ENCODE results near the gene LTBP4. TPM values are rescaled to one million over a fixed set of nuclear protein-coding genes. Genes with fewer than 3 reads are reported as not detected.

LTBP4 gene
- total and polyA plus RNA-seq, 2 experiments from 2014 or later, result 50.2 to 163 TPM

GRCh38 chr19:40565355-40565754 is 35.8 kb upstream of the LTBP4 start:
- no peaks in the 10 kb centered on the region for H3K9me2 ChIP-seq (replicated peaks; ENCODE audit: insufficient read depth)
- no peak for DNase-seq (ENCODE audit: low spot score)
- WGBS (ENCODE audit: low lambda C conversion rate, missing lambda C conversion rate), result 82% methylated on average over 5 of the region's 7 CpGs
- no peak overlapping the region for H2AFZ ChIP-seq
- H3K4me3 ChIP-seq, result no peak overlapping the region
- H3K27me3 ChIP-seq, result peaks cover 58% of the 10 kb centered on the region
- no peaks in the 10 kb centered on the region for H4K20me1 ChIP-seq (ENCODE audit: insufficient read depth, poor library complexity, severe bottlenecking)
- TF ChIP-seq CTCF (IDR thresholded peaks at IDR 0.05; ENCODE audit: poor library complexity) (no peak), EZH2 (IDR thresholded peaks at IDR 0.05; ENCODE audit: borderline replicate concordance) (no peak), EZH2phosphoT487 (IDR thresholded peaks at IDR 0.05; ENCODE audit: low read depth, severe bottlenecking, unreplicated experiment) (no peak)
- H3K27ac ChIP-seq, result no peak overlapping the region
- no peaks in the 10 kb centered on the region for H3K36me3 ChIP-seq (replicated peaks; ENCODE audit: insufficient read depth, low read depth)
- no peaks in the 10 kb centered on the region for H3K4me1 ChIP-seq (ENCODE audit: insufficient read depth)
- H3K4me2 ChIP-seq, result no peak overlapping the region
- no peaks in the 10 kb centered on the region for H3K79me2 ChIP-seq
- no peaks in the 10 kb centered on the region for H3K9me3 ChIP-seq (ENCODE audit: low read depth)

- Histone ChIP-seq H3K4me1 (ENCODE audit: insufficient read depth) (no peaks in the 10 kb centered on the region), H3K4me3 (no peak overlapping the region), H3K27me3 (peaks cover 58% of the 10 kb centered on the region), H3K9me3 (ENCODE audit: low read depth) (no peaks in the 10 kb centered on the region), H3K36me3 (replicated peaks; ENCODE audit: insufficient read depth, low read depth) (no peaks in the 10 kb centered on the region), H3K4me2 (no peak overlapping the region), H3K27ac (no peak overlapping the region), H2AFZ (no peak overlapping the region), H3K79me2 (no peaks in the 10 kb centered on the region), H4K20me1 (ENCODE audit: insufficient read depth, poor library complexity, severe bottlenecking) (no peaks in the 10 kb centered on the region), H3K9me2 (replicated peaks; ENCODE audit: insufficient read depth) (no peaks in the 10 kb centered on the region)
- 84% methylated on average over 11 of the region's 14 CpGs for WGBS (ENCODE audit: low lambda C conversion rate, missing lambda C conversion rate)
- DNase-seq (ENCODE audit: low spot score), result no peak
- TF ChIP-seq EZH2 (IDR thresholded peaks at IDR 0.05; ENCODE audit: borderline replicate concordance), result no peak
- TF ChIP-seq CTCF (IDR thresholded peaks at IDR 0.05; ENCODE audit: poor library complexity), result no peak
- no peak for TF ChIP-seq EZH2phosphoT487 (IDR thresholded peaks at IDR 0.05; ENCODE audit: low read depth, severe bottlenecking, unreplicated experiment)
These were observed 35.2 kb upstream of the LTBP4 start for GRCh38 chr19:40565910-40566495.

GRCh38 chr19:40567040-40567749 is 34.0 kb upstream of the LTBP4 start:
- H4K20me1 ChIP-seq (ENCODE audit: insufficient read depth, poor library complexity, severe bottlenecking), result no peaks in the 10 kb centered on the region
- WGBS (ENCODE audit: low lambda C conversion rate, missing lambda C conversion rate), result 35% methylated on average over 18 of the region's 20 CpGs
- no peaks in the 10 kb centered on the region for H3K9me2 ChIP-seq (replicated peaks; ENCODE audit: insufficient read depth)
- H2AFZ ChIP-seq, result peak overlapping the region; percentile 45
- no peak overlapping the region for H3K27ac ChIP-seq
- no peaks in the 10 kb centered on the region for H3K9me3 ChIP-seq (ENCODE audit: low read depth)
- H3K4me2 ChIP-seq, result peak overlapping the region; percentile 76
- no peaks in the 10 kb centered on the region for H3K79me2 ChIP-seq
- no peak for DNase-seq (ENCODE audit: low spot score)
- peaks cover 58% of the 10 kb centered on the region for H3K27me3 ChIP-seq
- no peak overlapping the region for H3K4me3 ChIP-seq
- H3K4me1 ChIP-seq (ENCODE audit: insufficient read depth), result no peaks in the 10 kb centered on the region
- no peaks in the 10 kb centered on the region for H3K36me3 ChIP-seq (replicated peaks; ENCODE audit: insufficient read depth, low read depth)
- TF ChIP-seq EZH2 (IDR thresholded peaks at IDR 0.05; ENCODE audit: borderline replicate concordance), result no peak
- no peak for TF ChIP-seq EZH2phosphoT487 (IDR thresholded peaks at IDR 0.05; ENCODE audit: low read depth, severe bottlenecking, unreplicated experiment)
- no peak for TF ChIP-seq CTCF (IDR thresholded peaks at IDR 0.05; ENCODE audit: poor library complexity)

Measured in hepatocyte (in vitro differentiated cells).